Measurements from ENCODE around the gene SMURF1.

The SMURF1 gene

GRCh38 chr7:99079104-99079503 lies 64.8 kb downstream of the SMURF1 start:
- no peaks in the 10 kb centered on the region for H3K27me3 ChIP-seq
- H3K4me2 ChIP-seq, result peak overlapping the region; percentile 86
- peaks cover 12% of the 10 kb centered on the region; the same call in 1 of the 2 replicates for H3K36me3 ChIP-seq
- TF ChIP-seq Cebpa-rat (IDR thresholded peaks at IDR 0.05), result no peak
- peak overlapping the region; percentile 45; the same call in 1 of the 2 replicates for H3K9ac ChIP-seq
- H4K20me1 ChIP-seq, result peaks cover 17% of the 10 kb centered on the region
- peak overlapping the region; percentile 46 for H3K27ac ChIP-seq
- peaks cover 5% of the 10 kb centered on the region for H3K9me3 ChIP-seq
- peak overlapping the region; percentile 44 for H3K4me3 ChIP-seq
- peaks cover 100% of the 10 kb centered on the region for H3K4me1 ChIP-seq

GRCh38 chr7:99078416-99078815 lies 65.5 kb downstream of the SMURF1 start:
- Histone ChIP-seq H4K20me1 (peaks cover 17% of the 10 kb centered on the region), H3K9me3 (peaks cover 2% of the 10 kb centered on the region; the same call in 1 of the 2 replicates), H3K36me3 (0 out of 2 replicates have a peak, but pooled peaks cover 7% of the 10 kb centered on the region), H3K4me2 (peak overlapping the region; percentile 86), H3K4me3 (no peak overlapping the region), H3K27ac (no peak overlapping the region), H3K4me1 (peaks cover 100% of the 10 kb centered on the region), H3K9ac (no peak overlapping the region), H3K27me3 (no peaks in the 10 kb centered on the region)
- TF ChIP-seq Cebpa-rat (IDR thresholded peaks at IDR 0.05), result no peak

- Histone ChIP-seq H3K36me3 (peaks cover 16% of the 10 kb centered on the region; the same call in 1 of the 2 replicates), H3K4me1 (peaks cover 100% of the 10 kb centered on the region), H3K9me3 (peaks cover 13% of the 10 kb centered on the region), H3K4me2 (peak overlapping the region; percentile 51), H3K9ac (no peak overlapping the region), H3K27me3 (no peaks in the 10 kb centered on the region), H4K20me1 (peaks cover 17% of the 10 kb centered on the region), H3K4me3 (no peak overlapping the region), H3K27ac (peak overlapping the region; percentile 54; the same call in 1 of the 2 replicates)
- TF ChIP-seq Cebpa-rat (IDR thresholded peaks at IDR 0.05), result no peak
These were observed 67.3 kb downstream of the SMURF1 start for GRCh38 chr7:99076615-99077014.

GRCh38 chr7:99073839-99074446 lies 70.0 kb downstream of the SMURF1 start:
- H3K27ac ChIP-seq, result no peak overlapping the region
- H3K4me1 ChIP-seq, result peaks cover 100% of the 10 kb centered on the region
- TF ChIP-seq Cebpa-rat (IDR thresholded peaks at IDR 0.05), result no peak
- H4K20me1 ChIP-seq, result peaks cover 24% of the 10 kb centered on the region
- peaks cover 13% of the 10 kb centered on the region; the same call in 1 of the 2 replicates for H3K36me3 ChIP-seq
- peak overlapping the region; percentile 51 for H3K4me2 ChIP-seq
- peaks cover 16% of the 10 kb centered on the region for H3K9me3 ChIP-seq
- H3K27me3 ChIP-seq, result no peaks in the 10 kb centered on the region
- no peak overlapping the region for H3K9ac ChIP-seq
- no peak overlapping the region for H3K4me3 ChIP-seq

- peaks cover 18% of the 10 kb centered on the region for H4K20me1 ChIP-seq
- no peak overlapping the region for H3K4me3 ChIP-seq
- peaks cover 100% of the 10 kb centered on the region for H3K4me1 ChIP-seq
- H3K36me3 ChIP-seq, result peaks cover 20% of the 10 kb centered on the region
- H3K9me3 ChIP-seq, result peaks cover 24% of the 10 kb centered on the region
- H3K9ac ChIP-seq, result no peak overlapping the region
- peak overlapping the region; percentile 22; the same call in 1 of the 2 replicates for H3K4me2 ChIP-seq
- H3K27me3 ChIP-seq, result no peaks in the 10 kb centered on the region
- no peak for TF ChIP-seq Cebpa-rat (IDR thresholded peaks at IDR 0.05)
- peak overlapping the region; percentile 16; the same call in 1 of the 2 replicates for H3K27ac ChIP-seq
These were observed 71.8 kb downstream of the SMURF1 start for GRCh38 chr7:99072126-99072525.

GRCh38 chr7:99070361-99070760 lies 73.5 kb downstream of the SMURF1 start:
- H3K27ac ChIP-seq, result peak overlapping the region; percentile 40; the same call in 1 of the 2 replicates
- TF ChIP-seq Cebpa-rat (IDR thresholded peaks at IDR 0.05), result no peak
- H4K20me1 ChIP-seq, result peaks cover 18% of the 10 kb centered on the region

GRCh38 chr7:99061001-99061776 lies 82.7 kb downstream of the SMURF1 start:
- Histone ChIP-seq H3K4me2 (no peak overlapping the region), H3K9ac (no peak overlapping the region), H4K20me1 (peaks cover 24% of the 10 kb centered on the region), H3K9me3 (no peaks in the 10 kb centered on the region), H3K27ac (no peak overlapping the region), H3K27me3 (no peaks in the 10 kb centered on the region), H3K36me3 (peaks cover 52% of the 10 kb centered on the region), H3K4me3 (no peak overlapping the region), H3K4me1 (no peaks in the 10 kb centered on the region)
- no peak for TF ChIP-seq Cebpa-rat (IDR thresholded peaks at IDR 0.05)

More at GRCh38 chr7:99070361-99070760, 73.5 kb downstream of the SMURF1 start:
- Histone ChIP-seq H3K4me1 (peaks cover 90% of the 10 kb centered on the region), H3K27me3 (no peaks in the 10 kb centered on the region), H3K4me2 (peak overlapping the region; percentile 66), H3K4me3 (0 out of 2 replicates have a peak overlapping the region, but pooled peaks have one; percentile 9), H3K9me3 (peaks cover 24% of the 10 kb centered on the region), H3K9ac (peak overlapping the region; percentile 40; the same call in 1 of the 2 replicates), H3K36me3 (peaks cover 32% of the 10 kb centered on the region)

- Histone ChIP-seq H3K36me3 (peaks cover 95% of the 10 kb centered on the region), H3K4me1 (peaks cover 6% of the 10 kb centered on the region; the same call in 1 of the 2 replicates), H3K4me3 (no peak overlapping the region), H3K27ac (no peak overlapping the region), H3K4me2 (no peak overlapping the region), H3K9me3 (no peaks in the 10 kb centered on the region), H4K20me1 (no peaks in the 10 kb centered on the region), H3K9ac (no peak overlapping the region), H3K27me3 (no peaks in the 10 kb centered on the region)
- no peak for TF ChIP-seq Cebpa-rat (IDR thresholded peaks at IDR 0.05)
These were observed 89.1 kb downstream of the SMURF1 start for GRCh38 chr7:99054781-99055180.

- TF ChIP-seq Cebpa-rat (IDR thresholded peaks at IDR 0.05), result no peak
- peak overlapping the region; percentile 19; the same call in 1 of the 2 replicates for H3K9ac ChIP-seq
- H4K20me1 ChIP-seq, result no peaks in the 10 kb centered on the region
- no peaks in the 10 kb centered on the region for H3K27me3 ChIP-seq
- H3K4me3 ChIP-seq, result no peak overlapping the region
- H3K4me2 ChIP-seq, result no peak overlapping the region
- H3K9me3 ChIP-seq, result no peaks in the 10 kb centered on the region
- peaks cover 6% of the 10 kb centered on the region; the same call in 1 of the 2 replicates for H3K4me1 ChIP-seq
- no peak overlapping the region for H3K27ac ChIP-seq
- H3K36me3 ChIP-seq, result peaks cover 100% of the 10 kb centered on the region
These were observed 92.9 kb downstream of the SMURF1 start for GRCh38 chr7:99050971-99051370.

Measured in BLaER1 (cell line).